WI38 (cell line): ENCODE results near the gene IFT172.

Experiments
- H3K4me3 ChIP-seq: 2 replicates; pipeline ENCODE4 v1.5.1; 2011; ENCODE audit warnings: low read depth, mild to moderate bottlenecking, control low read depth, low read length
- CTCF ChIP-seq: IDR thresholded peaks from 2 replicates; pipeline ENCODE4 v1.5.1; 2012; ENCODE audit warnings: low read depth, mild to moderate bottlenecking, control low read depth, low read length

Gene IFT172

GRCh38 chr2:27442920-27443282 is 46.6 kb downstream of the IFT172 start:
- no peak for TF ChIP-seq CTCF
- H3K4me3 ChIP-seq: no peak overlapping the region

- TF ChIP-seq CTCF: no peak
- no peak within 1 kb of the TSS for H3K4me3 ChIP-seq
Observed at GRCh38 chr2:27441958-27442919, 47.3 kb downstream of the IFT172 start, which contains the start of gene KRTCAP3. KRTCAP3 (plus strand) TSS chr2:27442381; CDS start chr2:27442413, 32 bp downstream.

DNA sequence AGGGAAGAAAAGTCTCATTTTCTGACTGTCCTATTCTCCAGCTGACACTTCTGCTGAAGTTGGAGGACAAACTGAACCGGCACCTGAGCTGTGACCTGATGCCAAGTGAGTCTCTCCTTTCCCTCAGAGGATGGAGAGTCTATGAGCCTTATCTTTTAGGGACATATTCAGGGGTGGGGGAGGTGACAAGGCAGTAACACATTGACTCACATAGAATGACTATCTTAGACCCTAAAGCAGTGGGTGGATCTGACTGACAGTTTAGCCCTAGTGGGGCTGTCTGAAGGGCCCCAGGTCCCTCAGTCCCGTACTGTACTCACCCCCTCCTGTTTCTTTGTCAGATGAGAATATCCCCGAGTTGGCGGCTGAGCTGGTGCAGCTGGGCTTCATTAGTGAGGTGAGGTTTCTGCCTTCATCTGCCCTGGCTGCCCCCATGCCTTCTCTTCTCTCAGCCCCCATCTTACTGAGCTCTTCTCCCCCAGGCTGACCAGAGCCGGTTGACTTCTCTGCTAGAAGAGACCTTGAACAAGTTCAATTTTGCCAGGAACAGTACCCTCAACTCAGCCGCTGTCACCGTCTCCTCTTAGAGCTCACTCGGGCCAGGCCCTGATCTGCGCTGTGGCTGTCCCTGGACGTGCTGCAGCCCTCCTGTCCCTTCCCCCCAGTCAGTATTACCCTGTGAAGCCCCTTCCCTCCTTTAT is 48.2 kb downstream of the IFT172 start:
- no peak for TF ChIP-seq CTCF
- no peak overlapping the region for H3K4me3 ChIP-seq

- no peak for TF ChIP-seq CTCF
- no peak overlapping the region for H3K4me3 ChIP-seq
Observed at GRCh38 chr2:27435628-27436027, 53.9 kb downstream of the IFT172 start.

- no peak for TF ChIP-seq CTCF
- no peak overlapping the region for H3K4me3 ChIP-seq
Observed at GRCh38 chr2:27431395-27431794, 58.1 kb downstream of the IFT172 start.

- peak overlapping the region; percentile 89 for H3K4me3 ChIP-seq
- TF ChIP-seq CTCF: no peak
Observed at GRCh38 chr2:27428978-27429541, 60.5 kb downstream of the IFT172 start.
